ENCODE data around the gene FSTL4.

GRCh38 chr5:133235696-133236426 lies 376.5 kb downstream of the FSTL4 start:
- TF ChIP-seq, protein P1, sequence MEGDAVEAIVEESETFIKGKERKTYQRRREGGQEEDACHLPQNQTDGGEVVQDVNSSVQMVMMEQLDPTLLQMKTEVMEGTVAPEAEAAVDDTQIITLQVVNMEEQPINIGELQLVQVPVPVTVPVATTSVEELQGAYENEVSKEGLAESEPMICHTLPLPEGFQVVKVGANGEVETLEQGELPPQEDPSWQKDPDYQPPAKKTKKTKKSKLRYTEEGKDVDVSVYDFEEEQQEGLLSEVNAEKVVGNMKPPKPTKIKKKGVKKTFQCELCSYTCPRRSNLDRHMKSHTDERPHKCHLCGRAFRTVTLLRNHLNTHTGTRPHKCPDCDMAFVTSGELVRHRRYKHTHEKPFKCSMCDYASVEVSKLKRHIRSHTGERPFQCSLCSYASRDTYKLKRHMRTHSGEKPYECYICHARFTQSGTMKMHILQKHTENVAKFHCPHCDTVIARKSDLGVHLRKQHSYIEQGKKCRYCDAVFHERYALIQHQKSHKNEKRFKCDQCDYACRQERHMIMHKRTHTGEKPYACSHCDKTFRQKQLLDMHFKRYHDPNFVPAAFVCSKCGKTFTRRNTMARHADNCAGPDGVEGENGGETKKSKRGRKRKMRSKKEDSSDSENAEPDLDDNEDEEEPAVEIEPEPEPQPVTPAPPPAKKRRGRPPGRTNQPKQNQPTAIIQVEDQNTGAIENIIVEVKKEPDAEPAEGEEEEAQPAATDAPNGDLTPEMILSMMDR (conservative IDR thresholded peaks at IDR 0.05), result no peak
- TF ChIP-seq EZH2 (IDR thresholded peaks at IDR 0.05; ENCODE audit: low read depth), result no peak
